Upper lobe of left lung (tissue), 6 donors: ENCODE data around the gene PEPD. TPM values are rescaled to one million over a fixed set of nuclear protein-coding genes. Genes with fewer than 3 reads are reported as not detected.

Source experiments
- ATAC-seq, 2 donors: fragments of 200-7000 bp; cut with Tn5 transposase; one replicate each; pipeline ENCODE4 v1.9.1; 2022; ENCODE audit warnings: mild to moderate bottlenecking in 2 of 2, moderate library complexity in 2 of 2; ENCODE audit not compliant: low FRiP score in 2 of 2
- DNase-seq, 2 donors: peaks; one replicate each; pipeline ENCODE4 v3.0.0-alpha.2; 2019 to 2020
- H3K27ac ChIP-seq, 4 donors: fragments of 200-600 bp; sonication (generic); one replicate each; pipeline ENCODE4 v1.5.1; 2016 to 2019
- H3K27me3 ChIP-seq, 4 donors: fragments of 200-600 bp; sonication (generic); one replicate each; pipeline ENCODE4 v1.5.1; 2017 to 2019
- H3K36me3 ChIP-seq, 4 donors: fragments of 200-600 bp; sonication (generic); one replicate each; pipeline ENCODE4 v1.5.1; 2016 to 2019
- H3K4me1 ChIP-seq, 4 donors: fragments of 200-600 bp; sonication (generic); one replicate each; pipeline ENCODE4 v1.5.1; 2018 to 2019
- H3K4me3 ChIP-seq, 4 donors: fragments of 200-600 bp; sonication (generic); one replicate each; pipeline ENCODE4 v1.5.1; 2017 to 2019; ENCODE audit warnings: mild to moderate bottlenecking in 2 of 4, moderate library complexity in 1 of 4
- H3K9me3 ChIP-seq, 4 donors: fragments of 200-600 bp; sonication (generic); one replicate each; pipeline ENCODE4 v1.5.1; 2018 to 2019
- EP300 ChIP-seq, 4 donors: sonication (generic); formaldehyde crosslinking; IDR thresholded peaks; one replicate each; pipeline ENCODE4 v1.5.1; 2017; ENCODE audit warnings: antibody characterized with exemption in 4 of 4, control low read depth in 2 of 4
- POLR2A ChIP-seq, 4 donors: fragments of 450-650 bp; IDR thresholded peaks; one replicate each; pipeline ENCODE4 v1.5.1; 2016 to 2017; ENCODE audit warnings: antibody characterized with exemption in 4 of 4, mild to moderate bottlenecking in 2 of 4
- POLR2AphosphoS5 ChIP-seq, 2 donors: sonication (generic); formaldehyde crosslinking; IDR thresholded peaks; one replicate each; pipeline ENCODE4 v1.5.1; 2017; ENCODE audit warnings: antibody characterized with exemption in 2 of 2
- WGBS, 2 donors: methylation state at CpG; one replicate each; pipeline ENCODE4 v1.1.5; 2017 to 2018; 5-methylcytosine and 5-hydroxymethylcytosine counted together
- total RNA-seq, 6 donors: library from RNA; depleted of rRNA in 4 of 6; stranded (reverse); fragments of >200 nt in 4 of 6; gene quantifications; one replicate each; pipeline versions ENCODE4 v1.1.0 to v1.2.1, GENCODE V29; 2016 to 2021
- TF ChIP-seq, protein P1 (sequence below), 6 experiments: fragments of 450-650 bp in 4 of 6; fragments of 200-600 bp in 2 of 6; sonication (generic) in 2 of 6; IDR thresholded peaks; one replicate each; pipeline ENCODE4 v1.5.1; 2016 to 2019; ENCODE audit warnings: antibody characterized with exemption in 6 of 6
- donor health status: DM: no; HTN: no; CAD: no; lungs with moderate emphysema.
- donor health status: DM: no; HTN: yes; CAD: no; lungs with severe emphysema.

Gene PEPD
- total RNA-seq, 6 donors from 2014 or later = 30.4 to 106 (median 80.6) TPM

- H3K4me3 ChIP-seq = no peak overlapping the region
- H3K27me3 ChIP-seq = no peaks in the 10 kb centered on the region
- TF ChIP-seq EP300 (IDR thresholded peaks at IDR 0.05) = no peak
- TF ChIP-seq POLR2A (IDR thresholded peaks at IDR 0.05) = no peak
- TF ChIP-seq, protein P1, sequence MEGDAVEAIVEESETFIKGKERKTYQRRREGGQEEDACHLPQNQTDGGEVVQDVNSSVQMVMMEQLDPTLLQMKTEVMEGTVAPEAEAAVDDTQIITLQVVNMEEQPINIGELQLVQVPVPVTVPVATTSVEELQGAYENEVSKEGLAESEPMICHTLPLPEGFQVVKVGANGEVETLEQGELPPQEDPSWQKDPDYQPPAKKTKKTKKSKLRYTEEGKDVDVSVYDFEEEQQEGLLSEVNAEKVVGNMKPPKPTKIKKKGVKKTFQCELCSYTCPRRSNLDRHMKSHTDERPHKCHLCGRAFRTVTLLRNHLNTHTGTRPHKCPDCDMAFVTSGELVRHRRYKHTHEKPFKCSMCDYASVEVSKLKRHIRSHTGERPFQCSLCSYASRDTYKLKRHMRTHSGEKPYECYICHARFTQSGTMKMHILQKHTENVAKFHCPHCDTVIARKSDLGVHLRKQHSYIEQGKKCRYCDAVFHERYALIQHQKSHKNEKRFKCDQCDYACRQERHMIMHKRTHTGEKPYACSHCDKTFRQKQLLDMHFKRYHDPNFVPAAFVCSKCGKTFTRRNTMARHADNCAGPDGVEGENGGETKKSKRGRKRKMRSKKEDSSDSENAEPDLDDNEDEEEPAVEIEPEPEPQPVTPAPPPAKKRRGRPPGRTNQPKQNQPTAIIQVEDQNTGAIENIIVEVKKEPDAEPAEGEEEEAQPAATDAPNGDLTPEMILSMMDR (IDR thresholded peaks at IDR 0.05) = no peak
- no peak for TF ChIP-seq POLR2AphosphoS5 (IDR thresholded peaks at IDR 0.05)
- peaks cover 0 to 27% (median 17%) of the 10 kb centered on the region in 4 donors for H3K36me3 ChIP-seq
- no peak overlapping the region for H3K27ac ChIP-seq
- no peaks in the 10 kb centered on the region for H3K9me3 ChIP-seq
- H3K4me1 ChIP-seq = no peaks in the 10 kb centered on the region
- DNase-seq (peak in 1 of 2 donors; percentile 14), ATAC-seq (no peak)
- WGBS, 2 donors = 86 to 92% methylated on average over 16 to 23 of the region's 24 CpGs
Observed at GRCh38 chr19:33461256-33462111, 60.1 kb downstream of the PEPD start.

GRCh38 chr19:33460221-33460908, 61.2 kb downstream of the PEPD start:
- Histone ChIP-seq H3K9me3 (no peaks in the 10 kb centered on the region), H3K27ac (no peak overlapping the region), H3K4me1 (no peaks in the 10 kb centered on the region), H3K36me3 (peaks cover 0 to 27% (median 17%) of the 10 kb centered on the region in 4 donors), H3K4me3 (no peak overlapping the region), H3K27me3 (no peaks in the 10 kb centered on the region)
- 88 to 91% methylated on average over 16 to 17 of the region's 18 CpGs for WGBS, 2 donors
- DNase-seq (peak in 1 of 2 donors; percentile 12), ATAC-seq (no peak)
- no peak for TF ChIP-seq POLR2A (IDR thresholded peaks at IDR 0.05)
- TF ChIP-seq, protein P1 (IDR thresholded peaks at IDR 0.05) = no peak
- no peak for TF ChIP-seq EP300 (IDR thresholded peaks at IDR 0.05)
- no peak for TF ChIP-seq POLR2AphosphoS5 (IDR thresholded peaks at IDR 0.05)

- Histone ChIP-seq H3K36me3 (peaks cover 0 to 27% (median 17%) of the 10 kb centered on the region in 4 donors), H3K27me3 (no peaks in the 10 kb centered on the region), H3K4me3 (no peak overlapping the region), H3K4me1 (no peaks in the 10 kb centered on the region), H3K27ac (no peak overlapping the region), H3K9me3 (no peaks in the 10 kb centered on the region)
- ATAC-seq (no peak), DNase-seq (peak in 1 of 2 donors; percentile 6)
- WGBS, 2 donors = 90 to 91% methylated on average over 22 to 23 of the region's 23 CpGs
- TF ChIP-seq POLR2A (IDR thresholded peaks at IDR 0.05) (no peak), EP300 (IDR thresholded peaks at IDR 0.05) (no peak), POLR2AphosphoS5 (IDR thresholded peaks at IDR 0.05) (no peak)
- TF ChIP-seq, protein P1 (IDR thresholded peaks at IDR 0.05) = no peak
Observed at GRCh38 chr19:33459222-33460090, 62.1 kb downstream of the PEPD start.

- Histone ChIP-seq H3K9me3 (no peaks in the 10 kb centered on the region), H3K27me3 (no peaks in the 10 kb centered on the region), H3K27ac (no peak overlapping the region), H3K36me3 (peaks cover 0 to 25% (median 17%) of the 10 kb centered on the region in 4 donors), H3K4me3 (no peak overlapping the region), H3K4me1 (no peaks in the 10 kb centered on the region)
- TF ChIP-seq POLR2A (IDR thresholded peaks at IDR 0.05) (no peak), POLR2AphosphoS5 (IDR thresholded peaks at IDR 0.05) (no peak), EP300 (IDR thresholded peaks at IDR 0.05) (no peak)
- TF ChIP-seq, protein P1 (IDR thresholded peaks at IDR 0.05) = no peak
- no peak for ATAC-seq
- DNase-seq = peak in 1 of 2 donors; percentile 12
- WGBS, 2 donors = 90% methylated on average over 7 to 12 of the region's 12 CpGs
Observed at GRCh38 chr19:33458807-33459206, 62.8 kb downstream of the PEPD start.
